ENCODE data around the gene TCHP.

Gene TCHP

DNA sequence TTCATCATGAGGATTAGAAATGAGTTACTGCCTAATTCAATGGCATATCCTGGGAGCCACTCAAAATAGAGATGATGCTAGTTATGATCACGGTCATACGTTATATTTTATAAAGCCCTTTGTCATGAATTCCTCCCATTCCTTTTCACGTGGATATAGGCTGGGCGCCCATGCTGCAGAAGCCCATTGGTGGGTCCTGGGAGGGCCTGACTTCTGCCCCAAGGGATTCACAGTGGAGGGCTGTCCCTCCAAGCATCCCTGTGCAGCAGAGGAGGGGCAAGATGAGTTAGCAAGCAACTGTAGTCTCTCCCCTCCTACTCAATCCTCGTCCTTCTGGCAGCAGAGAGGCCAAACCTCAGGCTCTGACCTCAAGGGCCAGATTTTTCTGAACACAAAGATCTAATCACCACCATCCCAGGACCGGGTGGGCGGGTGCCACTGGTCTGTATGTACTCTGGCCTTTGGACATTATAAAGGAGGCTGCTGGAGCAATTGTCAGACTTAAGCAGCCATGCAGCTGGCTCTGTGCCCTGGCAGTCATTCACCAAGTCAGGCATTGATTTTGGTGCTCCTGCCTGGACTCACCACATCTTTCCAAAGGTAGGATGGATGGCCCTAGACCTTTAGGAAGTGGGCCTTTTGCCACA, 28.3 kb upstream of the TCHP start:
- H2BK15ac ChIP-seq (ENCODE audit: low read length), result no peak overlapping the region
- H3K27ac ChIP-seq (replicated peaks; ENCODE audit: low read length), result no peak overlapping the region
- H4K8ac ChIP-seq (ENCODE audit: low read depth, low read length), result no peak overlapping the region
- WGBS, 2 donors (ENCODE audit: extremely low coverage in 2 of 2, insufficient read length in 2 of 2, insufficient replicate concordance in 1 of 2), result no CpG with 5 or more reads among the region's 7 CpGs
- H3K23ac ChIP-seq (ENCODE audit: low read depth, low read length, poor library complexity), result no peak overlapping the region
- no peak overlapping the region for H3K14ac ChIP-seq (ENCODE audit: low read length)
- no peak overlapping the region for H4K91ac ChIP-seq (ENCODE audit: low read depth, low read length, poor library complexity)
- DNase-seq (ENCODE audit: low spot score), result no peak
- H3K79me1 ChIP-seq (ENCODE audit: low read depth, low read length), result no peaks in the 10 kb centered on the region
- H3K36me3 ChIP-seq (replicated peaks in 1 of 2; ENCODE audit: control insufficient read depth in 2 of 2, insufficient read depth in 2 of 2, low read length in 2 of 2), result peaks cover 0 to 6% of the 10 kb centered on the region in 2 donors
- H2BK12ac ChIP-seq (ENCODE audit: low read length), result no peak overlapping the region
- no peak overlapping the region for H3K18ac ChIP-seq (ENCODE audit: low read length)
- H2AK5ac ChIP-seq (ENCODE audit: low read depth, low read length), result no peak overlapping the region
- no peak overlapping the region for H3K4ac ChIP-seq (ENCODE audit: low read length)
- H3K4me2 ChIP-seq (ENCODE audit: insufficient read depth, low read length, poor library complexity, severe bottlenecking), result no peak overlapping the region
- H3K4me3 ChIP-seq (ENCODE audit: low read length in 2 of 2), result no peak overlapping the region
- peaks cover 2 to 5% of the 10 kb centered on the region in 2 donors for H3K4me1 ChIP-seq (ENCODE audit: control insufficient read depth in 2 of 2, insufficient read depth in 1 of 2, low read depth in 1 of 2, low read length in 2 of 2)
- H2BK5ac ChIP-seq (ENCODE audit: low read length), result no peak overlapping the region
- H2AFZ ChIP-seq (ENCODE audit: low read length), result no peak overlapping the region
- H3K9ac ChIP-seq (ENCODE audit: low read depth, low read length, poor library complexity), result no peak overlapping the region
- H3K27me3 ChIP-seq (ENCODE audit: control insufficient read depth in 3 of 3, insufficient read depth in 3 of 3, low read depth in 1 of 3, low read length in 3 of 3), result no peaks in the 10 kb centered on the region
- H2BK120ac ChIP-seq (ENCODE audit: low read depth, low read length), result no peak overlapping the region
- H3K9me3 ChIP-seq (replicated peaks in 1 of 2; ENCODE audit: control insufficient read depth in 2 of 2, insufficient read depth in 1 of 2, low read depth in 1 of 2, low read length in 2 of 2), result no peaks in the 10 kb centered on the region

DNA sequence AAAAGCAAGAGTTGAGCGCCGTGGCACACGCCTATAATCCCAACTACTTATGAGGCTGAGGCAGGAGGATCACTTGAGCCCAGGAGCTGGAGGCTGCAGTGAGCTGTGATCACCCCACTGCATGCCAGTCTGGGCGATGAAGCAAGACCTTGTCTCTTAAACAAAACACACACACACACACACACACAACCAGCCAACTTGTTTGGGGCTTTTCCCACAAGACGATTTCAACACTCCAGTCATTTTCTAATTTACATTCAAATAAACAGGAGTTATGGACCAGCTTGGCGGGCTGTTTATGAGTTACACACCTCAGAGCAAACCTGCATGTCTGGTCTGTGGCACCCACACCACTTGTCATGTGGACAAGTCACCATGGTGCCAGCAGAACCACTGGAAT, 26.4 kb upstream of the TCHP start:
- Histone ChIP-seq H2BK15ac (ENCODE audit: low read length) (no peak overlapping the region), H3K27me3 (ENCODE audit: control insufficient read depth in 3 of 3, insufficient read depth in 3 of 3, low read depth in 1 of 3, low read length in 3 of 3) (no peaks in the 10 kb centered on the region), H2AK5ac (ENCODE audit: low read depth, low read length) (no peak overlapping the region), H4K91ac (ENCODE audit: low read depth, low read length, poor library complexity) (no peak overlapping the region), H3K4me2 (ENCODE audit: insufficient read depth, low read length, poor library complexity, severe bottlenecking) (no peak overlapping the region), H3K79me1 (ENCODE audit: low read depth, low read length) (no peaks in the 10 kb centered on the region), H3K4me3 (ENCODE audit: low read length in 2 of 2) (no peak overlapping the region), H3K4me1 (ENCODE audit: control insufficient read depth in 2 of 2, insufficient read depth in 1 of 2, low read depth in 1 of 2, low read length in 2 of 2) (peaks cover 2 to 8% of the 10 kb centered on the region in 2 donors), H3K36me3 (replicated peaks in 1 of 2; ENCODE audit: control insufficient read depth in 2 of 2, insufficient read depth in 2 of 2, low read length in 2 of 2) (peaks cover 0 to 6% of the 10 kb centered on the region in 2 donors), H3K9ac (ENCODE audit: low read depth, low read length, poor library complexity) (no peak overlapping the region), H2AFZ (ENCODE audit: low read length) (no peak overlapping the region), H2BK5ac (ENCODE audit: low read length) (no peak overlapping the region), H3K4ac (ENCODE audit: low read length) (no peak overlapping the region), H2BK12ac (ENCODE audit: low read length) (no peak overlapping the region), H3K18ac (ENCODE audit: low read length) (no peak overlapping the region), H2BK120ac (ENCODE audit: low read depth, low read length) (no peak overlapping the region), H3K27ac (replicated peaks; ENCODE audit: low read length) (no peak overlapping the region), H3K23ac (ENCODE audit: low read depth, low read length, poor library complexity) (no peak overlapping the region), H4K8ac (ENCODE audit: low read depth, low read length) (no peak overlapping the region), H3K9me3 (replicated peaks in 1 of 2; ENCODE audit: control insufficient read depth in 2 of 2, insufficient read depth in 1 of 2, low read depth in 1 of 2, low read length in 2 of 2) (no peaks in the 10 kb centered on the region), H3K14ac (ENCODE audit: low read length) (no peak overlapping the region)
- DNase-seq (ENCODE audit: low spot score), result no peak
- no CpG with 5 or more reads among the region's 6 CpGs for WGBS, 2 donors (ENCODE audit: extremely low coverage in 2 of 2, insufficient read length in 2 of 2, insufficient replicate concordance in 1 of 2)

DNA sequence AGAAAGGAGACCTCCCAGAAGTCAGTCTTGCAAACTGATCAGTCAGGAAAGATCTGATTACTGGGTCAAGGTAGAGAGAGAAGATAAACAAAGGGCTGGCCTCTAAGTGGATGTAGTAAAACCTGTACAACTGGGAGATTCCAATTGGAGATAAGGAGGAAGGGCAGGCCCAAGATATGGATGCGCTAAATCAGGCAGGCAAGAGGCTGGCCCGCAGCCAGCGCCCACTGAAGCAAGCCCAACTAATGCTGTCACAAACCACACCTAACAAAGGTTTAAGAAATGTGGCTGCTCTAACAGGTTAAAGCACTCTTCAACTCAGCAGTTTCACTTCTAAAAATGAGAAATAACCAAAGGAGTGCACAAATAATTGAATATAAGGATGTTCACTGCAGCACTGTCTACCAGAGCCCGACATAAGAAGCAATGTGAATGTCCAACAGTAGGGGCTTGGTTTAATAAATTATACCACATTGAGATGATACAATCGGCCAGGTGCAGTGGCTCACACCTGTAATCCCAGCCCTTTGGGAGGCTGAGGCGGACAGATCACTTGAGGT, 24.4 kb upstream of the TCHP start:
- Histone ChIP-seq H3K4me2 (ENCODE audit: insufficient read depth, low read length, poor library complexity, severe bottlenecking) (no peak overlapping the region), H2BK12ac (ENCODE audit: low read length) (no peak overlapping the region), H3K9me3 (replicated peaks in 1 of 2; ENCODE audit: control insufficient read depth in 2 of 2, insufficient read depth in 1 of 2, low read depth in 1 of 2, low read length in 2 of 2) (no peaks in the 10 kb centered on the region), H4K91ac (ENCODE audit: low read depth, low read length, poor library complexity) (no peak overlapping the region), H3K27ac (replicated peaks; ENCODE audit: low read length) (no peak overlapping the region), H3K4ac (ENCODE audit: low read length) (no peak overlapping the region), H3K4me3 (ENCODE audit: low read length in 2 of 2) (no peak overlapping the region), H2BK15ac (ENCODE audit: low read length) (no peak overlapping the region), H3K18ac (ENCODE audit: low read length) (no peak overlapping the region), H2BK120ac (ENCODE audit: low read depth, low read length) (no peak overlapping the region), H3K79me1 (ENCODE audit: low read depth, low read length) (peaks cover 5% of the 10 kb centered on the region), H3K27me3 (ENCODE audit: control insufficient read depth in 3 of 3, insufficient read depth in 3 of 3, low read depth in 1 of 3, low read length in 3 of 3) (no peaks in the 10 kb centered on the region), H3K4me1 (ENCODE audit: control insufficient read depth in 2 of 2, insufficient read depth in 1 of 2, low read depth in 1 of 2, low read length in 2 of 2) (peaks cover 9 to 16% of the 10 kb centered on the region in 2 donors), H2BK5ac (ENCODE audit: low read length) (no peak overlapping the region), H2AFZ (ENCODE audit: low read length) (no peak overlapping the region), H3K9ac (ENCODE audit: low read depth, low read length, poor library complexity) (no peak overlapping the region), H3K14ac (ENCODE audit: low read length) (no peak overlapping the region), H3K23ac (ENCODE audit: low read depth, low read length, poor library complexity) (no peak overlapping the region), H3K36me3 (replicated peaks in 1 of 2; ENCODE audit: control insufficient read depth in 2 of 2, insufficient read depth in 2 of 2, low read length in 2 of 2) (peaks cover 0 to 6% of the 10 kb centered on the region in 2 donors), H2AK5ac (ENCODE audit: low read depth, low read length) (no peak overlapping the region), H4K8ac (ENCODE audit: low read depth, low read length) (no peak overlapping the region)
- DNase-seq (ENCODE audit: low spot score), result no peak
- WGBS, 2 donors (ENCODE audit: extremely low coverage in 2 of 2, insufficient read length in 2 of 2, insufficient replicate concordance in 1 of 2), result no CpG with 5 or more reads among the region's 6 CpGs

DNA sequence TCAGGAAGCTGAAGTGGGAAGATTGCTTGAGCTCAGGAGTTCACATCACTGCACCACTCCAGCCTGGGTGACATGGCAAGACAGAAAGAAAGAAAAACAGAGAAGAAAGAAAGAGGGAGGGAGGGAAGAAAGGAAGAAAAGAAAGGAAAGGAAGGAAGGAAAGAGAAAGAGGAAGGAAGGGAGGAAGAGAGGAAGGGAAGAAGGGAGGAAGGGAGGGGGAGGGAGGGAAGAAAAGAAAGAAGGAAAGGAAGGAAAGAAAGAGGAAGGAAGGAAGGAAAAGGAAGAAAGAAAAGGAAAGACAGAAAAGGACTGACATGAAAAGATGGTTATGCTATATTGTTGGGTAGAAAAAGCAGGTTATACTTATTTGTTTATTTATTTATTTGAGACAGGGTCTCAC, 23.7 kb upstream of the TCHP start:
- H2AK5ac ChIP-seq (ENCODE audit: low read depth, low read length), result no peak overlapping the region
- H3K27ac ChIP-seq (replicated peaks; ENCODE audit: low read length), result no peak overlapping the region
- H2AFZ ChIP-seq (ENCODE audit: low read length), result no peak overlapping the region
- no peak overlapping the region for H3K4me3 ChIP-seq (ENCODE audit: low read length in 2 of 2)
- no peak for DNase-seq (ENCODE audit: low spot score)
- no peak overlapping the region for H2BK120ac ChIP-seq (ENCODE audit: low read depth, low read length)
- no peak overlapping the region for H4K91ac ChIP-seq (ENCODE audit: low read depth, low read length, poor library complexity)
- peaks cover 0 to 6% of the 10 kb centered on the region in 2 donors for H3K36me3 ChIP-seq (replicated peaks in 1 of 2; ENCODE audit: control insufficient read depth in 2 of 2, insufficient read depth in 2 of 2, low read length in 2 of 2)
- no peak overlapping the region for H3K4ac ChIP-seq (ENCODE audit: low read length)
- H3K18ac ChIP-seq (ENCODE audit: low read length), result no peak overlapping the region
- no peak overlapping the region for H2BK5ac ChIP-seq (ENCODE audit: low read length)
- no peak overlapping the region for H4K8ac ChIP-seq (ENCODE audit: low read depth, low read length)
- H3K4me1 ChIP-seq (ENCODE audit: control insufficient read depth in 2 of 2, insufficient read depth in 1 of 2, low read depth in 1 of 2, low read length in 2 of 2), result peaks cover 12 to 19% of the 10 kb centered on the region in 2 donors
- H3K14ac ChIP-seq (ENCODE audit: low read length), result no peak overlapping the region
- no peak overlapping the region for H3K9ac ChIP-seq (ENCODE audit: low read depth, low read length, poor library complexity)
- no peak overlapping the region for H2BK12ac ChIP-seq (ENCODE audit: low read length)
- H3K9me3 ChIP-seq (replicated peaks in 1 of 2; ENCODE audit: control insufficient read depth in 2 of 2, insufficient read depth in 1 of 2, low read depth in 1 of 2, low read length in 2 of 2), result no peaks in the 10 kb centered on the region
- H2BK15ac ChIP-seq (ENCODE audit: low read length), result no peak overlapping the region
- H3K23ac ChIP-seq (ENCODE audit: low read depth, low read length, poor library complexity), result no peak overlapping the region
- H3K4me2 ChIP-seq (ENCODE audit: insufficient read depth, low read length, poor library complexity, severe bottlenecking), result no peak overlapping the region
- peaks cover 0 to 7% (median 7%) of the 10 kb centered on the region in 3 experiments for H3K27me3 ChIP-seq (ENCODE audit: control insufficient read depth in 3 of 3, insufficient read depth in 3 of 3, low read depth in 1 of 3, low read length in 3 of 3)
- H3K79me1 ChIP-seq (ENCODE audit: low read depth, low read length), result peaks cover 5% of the 10 kb centered on the region
